Effector memory CD4-positive, alpha-beta T cell (primary cell): ENCODE measurements around the gene AGAP1.

Experiments used
- DNase-seq, 3 donors: peaks; one replicate each; pipeline ENCODE4 v3.0.0-alpha.2; 2020
- H3K27ac ChIP-seq: 2 replicates; pipeline ENCODE4 v1.7.0; 2013; ENCODE audit warnings: mild to moderate bottlenecking, low read length, moderate library complexity; ENCODE audit not compliant: insufficient read depth, poor library complexity, severe bottlenecking
- H3K27me3 ChIP-seq: replicated peaks from 2 replicates; pipeline ENCODE4 v1.7.0; 2013; ENCODE audit warnings: mild to moderate bottlenecking, low read length; ENCODE audit not compliant: insufficient read depth, control insufficient read depth, poor library complexity, severe bottlenecking
- H3K36me3 ChIP-seq: 2 replicates; pipeline ENCODE4 v1.7.0; 2013; ENCODE audit warnings: mild to moderate bottlenecking, low read length, moderate library complexity; ENCODE audit not compliant: control insufficient read depth, insufficient read depth
- H3K4me1 ChIP-seq: 2 replicates; pipeline ENCODE4 v1.7.0; 2013; ENCODE audit warnings: low read length, mild to moderate bottlenecking; ENCODE audit not compliant: control insufficient read depth, insufficient read depth, poor library complexity, severe bottlenecking
- H3K4me3 ChIP-seq: 2 replicates; pipeline ENCODE4 v1.7.0; 2013; ENCODE audit warnings: low read length, low read depth, mild to moderate bottlenecking; ENCODE audit not compliant: insufficient read depth, poor library complexity, severe bottlenecking
- H3K9me3 ChIP-seq: 2 replicates; pipeline ENCODE4 v1.7.0; 2013; ENCODE audit warnings: mild to moderate bottlenecking, low read length, moderate library complexity; ENCODE audit not compliant: control insufficient read depth

The AGAP1 gene

GRCh38 chr2:235893129-235893698 lies 399.4 kb downstream of the AGAP1 start:
- no peaks in the 10 kb centered on the region for H3K27me3 ChIP-seq
- no peak overlapping the region for H3K27ac ChIP-seq
- H3K4me3 ChIP-seq = no peak overlapping the region
- DNase-seq = no peak
- no peaks in the 10 kb centered on the region for H3K4me1 ChIP-seq
- no peaks in the 10 kb centered on the region for H3K36me3 ChIP-seq
- H3K9me3 ChIP-seq = no peaks in the 10 kb centered on the region

DNA sequence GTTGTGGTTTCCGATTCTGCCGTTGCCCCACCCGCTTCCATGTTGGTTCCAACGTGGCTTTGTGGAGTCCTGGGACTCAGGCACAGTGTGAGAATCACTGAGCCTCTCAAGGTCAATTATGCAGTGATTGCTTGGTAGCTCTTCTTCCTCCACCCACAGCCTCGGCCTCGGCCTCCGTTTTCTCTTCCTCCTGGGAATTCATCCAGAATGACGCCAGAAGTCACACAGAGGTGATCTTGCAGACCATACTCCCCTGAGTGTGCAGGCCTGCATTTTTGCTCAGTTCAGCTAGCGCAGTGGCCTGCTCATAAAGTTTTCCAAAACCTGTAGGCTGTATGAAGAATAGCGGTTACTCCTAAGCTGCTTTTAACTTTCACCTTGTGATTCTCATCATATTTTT lies 401.0 kb downstream of the AGAP1 start:
- H3K9me3 ChIP-seq = no peaks in the 10 kb centered on the region
- H3K36me3 ChIP-seq = no peaks in the 10 kb centered on the region
- no peak for DNase-seq
- no peak overlapping the region for H3K4me3 ChIP-seq
- no peaks in the 10 kb centered on the region for H3K27me3 ChIP-seq
- H3K4me1 ChIP-seq = no peaks in the 10 kb centered on the region
- no peak overlapping the region for H3K27ac ChIP-seq

DNA sequence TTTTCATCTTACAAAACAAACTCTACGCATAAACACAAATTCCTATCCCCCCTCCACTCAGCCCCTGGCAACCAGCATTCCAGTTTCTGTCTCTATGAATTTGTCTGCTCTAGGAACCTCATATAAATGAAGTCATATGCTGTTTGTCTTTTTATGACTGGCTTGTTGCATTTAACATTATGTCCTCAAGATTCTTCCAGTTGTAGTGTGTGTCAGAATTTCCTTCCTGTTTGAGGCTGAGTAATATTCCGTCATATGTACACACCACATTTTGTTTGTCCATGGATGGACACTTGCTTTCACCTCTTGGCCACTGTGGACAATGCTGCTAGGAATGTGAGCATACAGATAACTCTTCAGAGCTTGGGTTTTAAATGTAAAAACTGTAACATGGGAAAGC lies 402.2 kb downstream of the AGAP1 start:
- H3K4me3 ChIP-seq = no peak overlapping the region
- no peak overlapping the region for H3K27ac ChIP-seq

DNA sequence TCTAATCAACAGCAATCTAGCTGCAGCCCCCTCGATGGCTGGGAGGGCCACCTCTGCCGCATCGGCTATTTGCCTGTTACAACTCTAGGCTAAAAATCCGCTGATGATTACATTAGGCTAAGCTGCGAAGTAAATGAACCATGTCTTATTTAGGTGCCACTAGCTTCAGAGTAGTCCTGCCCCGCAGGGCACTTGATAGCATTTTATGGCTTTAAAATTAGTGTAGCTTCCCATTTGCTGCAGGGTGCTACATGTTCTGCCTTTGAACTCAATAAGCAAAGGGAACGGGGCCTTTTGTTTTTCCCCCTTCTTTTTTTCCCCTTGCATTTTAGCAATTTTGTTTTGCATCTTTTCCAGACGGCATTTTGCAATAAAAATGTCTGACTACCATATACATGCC lies 404.1 kb downstream of the AGAP1 start:
- no peaks in the 10 kb centered on the region for H3K9me3 ChIP-seq
- H3K4me1 ChIP-seq = no peaks in the 10 kb centered on the region
- no peaks in the 10 kb centered on the region for H3K27me3 ChIP-seq
- no peaks in the 10 kb centered on the region for H3K36me3 ChIP-seq
- no peak overlapping the region for H3K4me3 ChIP-seq
- no peak for DNase-seq
- H3K27ac ChIP-seq = no peak overlapping the region

More for the DNA sequence above, 402.2 kb downstream of the AGAP1 start:
- no peaks in the 10 kb centered on the region for H3K36me3 ChIP-seq
- DNase-seq = no peak
- no peaks in the 10 kb centered on the region for H3K4me1 ChIP-seq
- H3K27me3 ChIP-seq = no peaks in the 10 kb centered on the region
- no peaks in the 10 kb centered on the region for H3K9me3 ChIP-seq

- Histone ChIP-seq H3K9me3 (no peaks in the 10 kb centered on the region), H3K4me3 (no peak overlapping the region), H3K27ac (no peak overlapping the region), H3K36me3 (no peaks in the 10 kb centered on the region), H3K27me3 (no peaks in the 10 kb centered on the region), H3K4me1 (no peaks in the 10 kb centered on the region)
- DNase-seq = no peak
Measured at GRCh38 chr2:235898766-235899165, 404.9 kb downstream of the AGAP1 start.

- Histone ChIP-seq H3K9me3 (no peaks in the 10 kb centered on the region), H3K27ac (no peak overlapping the region)
- DNase-seq = no peak
Measured at GRCh38 chr2:235900631-235901030, 406.8 kb downstream of the AGAP1 start.

DNA sequence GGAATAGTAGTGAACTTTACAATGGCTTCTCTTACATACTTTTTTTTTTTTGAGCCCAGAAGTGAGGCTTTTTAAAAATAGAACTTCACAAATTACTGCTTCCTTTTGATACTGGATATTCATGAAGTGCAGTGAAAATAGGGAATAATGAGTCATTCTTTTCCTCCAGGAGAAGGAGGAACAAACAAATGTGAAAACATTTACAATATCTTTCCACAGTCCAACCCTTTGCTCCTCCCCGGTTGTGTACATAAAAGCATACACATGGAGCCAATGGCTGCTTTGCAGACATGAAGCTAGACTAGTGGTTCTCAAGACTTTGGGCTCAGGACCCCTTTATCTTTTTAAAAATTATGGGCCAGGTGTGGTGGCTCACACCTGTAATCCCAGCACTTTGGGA lies 407.4 kb downstream of the AGAP1 start:
- Histone ChIP-seq H3K27ac (no peak overlapping the region), H3K4me3 (no peak overlapping the region), H3K27me3 (no peaks in the 10 kb centered on the region), H3K4me1 (no peaks in the 10 kb centered on the region), H3K9me3 (no peaks in the 10 kb centered on the region), H3K36me3 (no peaks in the 10 kb centered on the region)
- no peak for DNase-seq

More at GRCh38 chr2:235900631-235901030, 406.8 kb downstream of the AGAP1 start:
- H3K4me1 ChIP-seq = no peaks in the 10 kb centered on the region
- H3K27me3 ChIP-seq = no peaks in the 10 kb centered on the region
- H3K4me3 ChIP-seq = no peak overlapping the region
- H3K36me3 ChIP-seq = no peaks in the 10 kb centered on the region

- no peak overlapping the region for H3K27ac ChIP-seq
- no peak overlapping the region for H3K4me3 ChIP-seq
- no peak for DNase-seq
- no peaks in the 10 kb centered on the region for H3K4me1 ChIP-seq
- no peaks in the 10 kb centered on the region for H3K9me3 ChIP-seq
- H3K27me3 ChIP-seq = no peaks in the 10 kb centered on the region
- H3K36me3 ChIP-seq = no peaks in the 10 kb centered on the region
Measured at GRCh38 chr2:235903782-235904584, 410.1 kb downstream of the AGAP1 start.

DNA sequence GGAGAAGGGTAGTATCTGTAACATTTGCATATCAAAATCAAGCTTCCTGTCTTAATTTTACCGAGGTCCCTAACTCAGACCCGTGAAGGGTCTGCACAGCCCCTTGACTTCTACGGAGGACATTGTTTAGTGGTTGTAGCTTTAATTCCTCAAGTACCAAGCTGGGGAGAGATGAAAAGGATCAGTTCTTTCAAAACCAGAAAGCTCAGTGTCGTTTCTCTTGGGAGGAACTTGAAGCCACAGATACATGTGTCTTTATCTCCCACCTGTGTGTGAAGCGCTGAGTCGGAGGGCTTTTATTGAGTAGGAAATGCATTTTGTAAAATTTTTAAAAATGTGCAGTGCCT lies 410.7 kb downstream of the AGAP1 start:
- no peaks in the 10 kb centered on the region for H3K4me1 ChIP-seq
- H3K36me3 ChIP-seq = no peaks in the 10 kb centered on the region
- H3K9me3 ChIP-seq = no peaks in the 10 kb centered on the region
- no peaks in the 10 kb centered on the region for H3K27me3 ChIP-seq
- no peak overlapping the region for H3K4me3 ChIP-seq
- DNase-seq = no peak
- no peak overlapping the region for H3K27ac ChIP-seq

- Histone ChIP-seq H3K27me3 (no peaks in the 10 kb centered on the region), H3K4me3 (no peak overlapping the region), H3K27ac (no peak overlapping the region), H3K36me3 (no peaks in the 10 kb centered on the region), H3K9me3 (no peaks in the 10 kb centered on the region), H3K4me1 (no peaks in the 10 kb centered on the region)
- DNase-seq = no peak
Measured at GRCh38 chr2:235908826-235909225, 415.0 kb downstream of the AGAP1 start.
